CD4-positive, alpha-beta T cell treated with Interleukin-17A for 1 hour (primary cell): ENCODE data around the gene MYDGF.

ENCODE experiments used
- DNase-seq: peaks from one replicate; pipeline ENCODE4 v3.0.0-alpha.2; 2020

Gene MYDGF

GRCh38 chr19:4640247-4641000 lies 29.7 kb downstream of the MYDGF start:
- DNase-seq = no peak

- peak; percentile 11 for DNase-seq
These were observed 30.5 kb downstream of the MYDGF start for GRCh38 chr19:4639531-4640246.

GRCh38 chr19:4638828-4639530 lies 31.2 kb downstream of the MYDGF start, which contains the start of gene TNFAIP8L1:
TNFAIP8L1 (plus strand) TSS chr19:4639516; CDS start chr19:4651870, 12,354 bp downstream.
- peak; percentile 99 for DNase-seq

- no peak for DNase-seq
These were observed 31.8 kb downstream of the MYDGF start for GRCh38 chr19:4638317-4638716.

GRCh38 chr19:4636761-4637160 lies 33.4 kb downstream of the MYDGF start:
- no peak for DNase-seq

GRCh38 chr19:4636151-4636717 lies 33.9 kb downstream of the MYDGF start:
- peak; percentile 74 for DNase-seq

- DNase-seq = no peak
These were observed 34.4 kb downstream of the MYDGF start for GRCh38 chr19:4635754-4636116.

GRCh38 chr19:4633140-4633967 lies 36.8 kb downstream of the MYDGF start:
- DNase-seq = peak; percentile 65

- DNase-seq = no peak
These were observed 45.3 kb downstream of the MYDGF start for GRCh38 chr19:4624733-4625362.

GRCh38 chr19:4624301-4624700 lies 45.8 kb downstream of the MYDGF start:
- DNase-seq = no peak

- no peak for DNase-seq
These were observed 47.3 kb downstream of the MYDGF start for GRCh38 chr19:4622695-4623421.

GRCh38 chr19:4620675-4621074 lies 49.5 kb downstream of the MYDGF start:
- DNase-seq = no peak

GRCh38 chr19:4619668-4620294 lies 50.4 kb downstream of the MYDGF start:
- no peak for DNase-seq

- no peak for DNase-seq
These were observed 52.1 kb downstream of the MYDGF start for GRCh38 chr19:4618019-4618418.

GRCh38 chr19:4613254-4613751 lies 56.8 kb downstream of the MYDGF start:
- DNase-seq = no peak

- DNase-seq = no peak
These were observed 60.1 kb downstream of the MYDGF start for GRCh38 chr19:4609878-4610511.
